GM18508 (cell line): ENCODE data around the gene ADCK1.

Experiments used
- ATAC-seq: cut with Tn5 transposase; IDR thresholded peaks from one replicate; pipeline ENCODE4 v1.9.1; 2021; ENCODE audit warnings: moderate number of reproducible peaks; ENCODE audit not compliant: insufficient read depth, unreplicated experiment

ADCK1 gene

GRCh38 chr14:77980475-77981321, 180.8 kb downstream of the ADCK1 start:
- ATAC-seq = no peak
